ENCODE data around the gene ATP13A3.

The ATP13A3 gene

GRCh38 chr3:194424373-194424772, 62.4 kb downstream of the ATP13A3 start:
- DNase-seq (ENCODE audit: low read depth): no peak
- no peak overlapping the region for H3K4me3 ChIP-seq (ENCODE audit: low read length)
- TF ChIP-seq CTCF (conservative IDR thresholded peaks at IDR 0.05; ENCODE audit: low read length): no peak

- no peak for DNase-seq (ENCODE audit: low read depth)
- H3K4me3 ChIP-seq (ENCODE audit: low read length): no peak overlapping the region
- no peak for TF ChIP-seq CTCF (conservative IDR thresholded peaks at IDR 0.05; ENCODE audit: low read length)
These were observed 63.5 kb downstream of the ATP13A3 start for GRCh38 chr3:194423317-194423716.

GRCh38 chr3:194422188-194422587, 64.6 kb downstream of the ATP13A3 start:
- H3K4me3 ChIP-seq (ENCODE audit: low read length): no peak overlapping the region
- DNase-seq (ENCODE audit: low read depth): peak; percentile 12
- no peak for TF ChIP-seq CTCF (conservative IDR thresholded peaks at IDR 0.05; ENCODE audit: low read length)

- no peak for TF ChIP-seq CTCF (conservative IDR thresholded peaks at IDR 0.05; ENCODE audit: low read length)
- no peak for DNase-seq (ENCODE audit: low read depth)
- H3K4me3 ChIP-seq (ENCODE audit: low read length): no peak overlapping the region
These were observed 68.1 kb downstream of the ATP13A3 start for GRCh38 chr3:194418671-194419070.

- no peak for DNase-seq (ENCODE audit: low read depth)
- TF ChIP-seq CTCF (conservative IDR thresholded peaks at IDR 0.05; ENCODE audit: low read length): no peak
- H3K4me3 ChIP-seq (ENCODE audit: low read length): no peak overlapping the region
These were observed 79.4 kb downstream of the ATP13A3 start for GRCh38 chr3:194407423-194407822.

- DNase-seq (ENCODE audit: low read depth): no peak
- TF ChIP-seq CTCF (conservative IDR thresholded peaks at IDR 0.05; ENCODE audit: low read length): no peak
- H3K4me3 ChIP-seq (ENCODE audit: low read length): no peak overlapping the region
These were observed 81.0 kb downstream of the ATP13A3 start for GRCh38 chr3:194405766-194406165.

- DNase-seq (ENCODE audit: low read depth): peak; percentile 67
- TF ChIP-seq CTCF (conservative IDR thresholded peaks at IDR 0.05; ENCODE audit: low read length): peak; percentile 74
- H3K4me3 ChIP-seq (ENCODE audit: low read length): no peak overlapping the region
These were observed 82.2 kb downstream of the ATP13A3 start for GRCh38 chr3:194404365-194405140.
